Suprapubic skin (tissue), 4 donors: ENCODE results near the gene DNASE2B.
"Not testable (repeated sequence)": the region's sequence is repeated elsewhere in the genome, so short reads cannot be mapped to it uniquely, and the experiment has no call there.

Experiments
- POLR2A ChIP-seq, 2 donors: fragments of 450-650 bp; IDR thresholded peaks; one replicate each; pipeline ENCODE4 v1.6.1; 2017; ENCODE audit warnings: antibody characterized with exemption in 2 of 2, mild to moderate bottlenecking in 2 of 2, moderate library complexity in 2 of 2
- POLR2AphosphoS5 ChIP-seq, 3 donors: sonication (generic); formaldehyde crosslinking; IDR thresholded peaks; one replicate each; pipeline ENCODE4 v1.6.1; 2017; ENCODE audit warnings: antibody characterized with exemption in 3 of 3
- TF ChIP-seq, protein P1 (sequence below), 2 donors: fragments of 200-600 bp in 1 of 2; fragments of 450-650 bp in 1 of 2; sonication (generic) in 1 of 2; IDR thresholded peaks; one replicate each; pipeline ENCODE4 v1.5.1; 2016 to 2019; ENCODE audit warnings: antibody characterized with exemption in 2 of 2, mild to moderate bottlenecking in 1 of 2, moderate library complexity in 1 of 2

DNA sequence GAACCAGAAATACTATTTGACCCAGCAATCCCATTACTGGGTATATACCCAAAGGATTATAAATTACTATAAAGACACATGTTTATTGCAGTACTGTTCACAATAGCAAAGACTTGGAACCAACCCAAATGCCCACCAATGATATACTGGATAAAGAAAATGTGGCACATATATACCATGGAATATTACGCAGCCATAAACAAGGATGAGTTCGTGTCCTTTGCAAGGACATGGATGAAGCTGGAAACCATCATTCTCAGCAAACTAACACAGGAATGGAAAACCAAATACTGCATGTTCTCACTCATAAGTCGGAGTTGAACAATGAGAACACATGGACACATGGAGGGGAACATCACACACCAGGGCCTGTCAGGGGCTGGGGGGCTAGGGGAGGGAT lies 50.4 kb downstream of the DNASE2B start:
- TF ChIP-seq, protein P1, sequence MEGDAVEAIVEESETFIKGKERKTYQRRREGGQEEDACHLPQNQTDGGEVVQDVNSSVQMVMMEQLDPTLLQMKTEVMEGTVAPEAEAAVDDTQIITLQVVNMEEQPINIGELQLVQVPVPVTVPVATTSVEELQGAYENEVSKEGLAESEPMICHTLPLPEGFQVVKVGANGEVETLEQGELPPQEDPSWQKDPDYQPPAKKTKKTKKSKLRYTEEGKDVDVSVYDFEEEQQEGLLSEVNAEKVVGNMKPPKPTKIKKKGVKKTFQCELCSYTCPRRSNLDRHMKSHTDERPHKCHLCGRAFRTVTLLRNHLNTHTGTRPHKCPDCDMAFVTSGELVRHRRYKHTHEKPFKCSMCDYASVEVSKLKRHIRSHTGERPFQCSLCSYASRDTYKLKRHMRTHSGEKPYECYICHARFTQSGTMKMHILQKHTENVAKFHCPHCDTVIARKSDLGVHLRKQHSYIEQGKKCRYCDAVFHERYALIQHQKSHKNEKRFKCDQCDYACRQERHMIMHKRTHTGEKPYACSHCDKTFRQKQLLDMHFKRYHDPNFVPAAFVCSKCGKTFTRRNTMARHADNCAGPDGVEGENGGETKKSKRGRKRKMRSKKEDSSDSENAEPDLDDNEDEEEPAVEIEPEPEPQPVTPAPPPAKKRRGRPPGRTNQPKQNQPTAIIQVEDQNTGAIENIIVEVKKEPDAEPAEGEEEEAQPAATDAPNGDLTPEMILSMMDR (IDR thresholded peaks at IDR 0.05), result not testable (repeated sequence)
- not testable (repeated sequence) for TF ChIP-seq POLR2A, POLR2AphosphoS5 (IDR thresholded peaks at IDR 0.05)
